GM15510 (cell line): Measurements from ENCODE around the gene NR1I2.

Source experiments
- POLR2A ChIP-seq: IDR thresholded peaks from 3 replicates; pipeline ENCODE4 v1.6.1; 2011; ENCODE audit warnings: borderline replicate concordance; ENCODE audit not compliant: insufficient read length; ENCODE audit errors: extremely low read depth

Gene NR1I2

DNA sequence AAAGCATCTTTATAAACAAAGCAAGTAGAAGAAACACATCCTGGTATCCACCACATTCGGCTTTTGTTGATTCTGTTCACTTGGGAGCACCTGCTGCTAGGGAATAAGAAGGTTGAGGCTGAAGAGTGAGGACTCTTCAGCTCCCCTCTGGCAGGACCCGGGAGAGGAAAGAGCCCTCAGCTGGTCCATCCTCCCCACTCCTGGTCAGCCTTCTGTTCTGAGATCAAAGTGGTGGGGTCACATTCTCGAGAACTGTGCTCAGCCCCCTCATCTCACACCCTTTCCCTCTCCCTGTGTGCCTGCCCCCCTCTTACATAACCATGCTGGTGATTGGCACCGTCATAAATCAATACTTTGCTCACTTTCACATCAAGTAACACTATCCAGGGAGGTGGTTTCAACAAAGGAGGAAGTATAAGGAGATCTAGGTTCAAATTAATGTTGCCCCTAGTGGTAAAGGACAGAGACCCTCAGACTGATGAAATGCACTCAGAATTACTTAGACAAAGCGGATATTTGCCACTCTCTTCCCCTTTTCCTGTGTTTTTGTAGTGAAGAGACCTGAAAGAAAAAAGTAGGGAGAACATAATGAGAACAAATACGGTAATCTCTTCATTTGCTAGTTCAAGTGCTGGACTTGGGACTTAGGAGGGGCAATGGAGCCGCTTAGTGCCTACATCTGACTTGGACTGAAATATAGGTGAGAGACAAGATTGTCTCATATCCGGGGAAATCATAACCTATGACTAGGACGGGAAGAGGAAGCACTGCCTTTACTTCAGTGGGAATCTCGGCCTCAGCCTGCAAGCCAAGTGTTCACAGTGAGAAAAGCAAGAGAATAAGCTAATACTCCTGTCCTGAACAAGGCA lies at the start of gene NR1I2:
Gene NR1I2 (plus strand): TSS at position 772 of the 869 bp plus-strand sequence.
- no peak for TF ChIP-seq POLR2A

DNA sequence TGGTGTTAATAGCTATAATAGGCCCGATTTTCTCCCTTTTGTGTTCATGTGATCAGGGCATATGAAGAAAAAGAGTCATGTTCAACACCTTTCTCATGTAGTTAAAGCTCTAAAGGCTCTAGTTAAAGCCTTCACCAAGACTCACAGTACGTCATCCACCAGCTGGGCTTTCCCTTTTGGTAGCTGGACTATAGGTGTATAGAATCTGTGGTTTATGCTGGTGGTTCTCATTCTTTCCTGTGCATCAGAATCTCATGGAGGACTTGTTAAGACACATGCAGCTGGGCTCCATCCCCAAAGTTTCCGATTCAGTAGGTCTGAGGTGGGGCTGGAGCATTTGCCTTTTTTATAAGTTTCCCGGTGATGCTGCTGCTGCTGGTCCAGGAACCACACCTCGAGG lies 48.1 kb upstream of the NR1I2 start:
- TF ChIP-seq POLR2A = no peak

DNA sequence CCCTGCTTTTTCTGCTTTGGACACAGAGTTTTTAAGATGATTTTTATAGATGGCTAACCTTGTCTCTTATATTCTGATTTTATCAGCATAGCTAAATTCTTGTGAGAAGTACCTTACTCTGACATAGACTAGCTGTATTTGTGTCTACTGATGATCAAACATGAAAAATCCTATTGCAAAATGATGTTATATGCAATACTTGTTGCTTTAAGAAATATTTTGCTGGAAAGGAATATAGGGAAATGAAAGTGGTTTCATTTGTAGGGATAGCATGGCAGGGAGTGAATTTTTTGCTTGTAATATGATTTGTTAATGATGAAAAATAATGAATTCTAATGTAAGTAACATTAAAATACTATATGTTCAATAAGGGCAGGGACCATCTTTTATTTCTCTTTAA lies 43.2 kb upstream of the NR1I2 start:
- no peak for TF ChIP-seq POLR2A

DNA sequence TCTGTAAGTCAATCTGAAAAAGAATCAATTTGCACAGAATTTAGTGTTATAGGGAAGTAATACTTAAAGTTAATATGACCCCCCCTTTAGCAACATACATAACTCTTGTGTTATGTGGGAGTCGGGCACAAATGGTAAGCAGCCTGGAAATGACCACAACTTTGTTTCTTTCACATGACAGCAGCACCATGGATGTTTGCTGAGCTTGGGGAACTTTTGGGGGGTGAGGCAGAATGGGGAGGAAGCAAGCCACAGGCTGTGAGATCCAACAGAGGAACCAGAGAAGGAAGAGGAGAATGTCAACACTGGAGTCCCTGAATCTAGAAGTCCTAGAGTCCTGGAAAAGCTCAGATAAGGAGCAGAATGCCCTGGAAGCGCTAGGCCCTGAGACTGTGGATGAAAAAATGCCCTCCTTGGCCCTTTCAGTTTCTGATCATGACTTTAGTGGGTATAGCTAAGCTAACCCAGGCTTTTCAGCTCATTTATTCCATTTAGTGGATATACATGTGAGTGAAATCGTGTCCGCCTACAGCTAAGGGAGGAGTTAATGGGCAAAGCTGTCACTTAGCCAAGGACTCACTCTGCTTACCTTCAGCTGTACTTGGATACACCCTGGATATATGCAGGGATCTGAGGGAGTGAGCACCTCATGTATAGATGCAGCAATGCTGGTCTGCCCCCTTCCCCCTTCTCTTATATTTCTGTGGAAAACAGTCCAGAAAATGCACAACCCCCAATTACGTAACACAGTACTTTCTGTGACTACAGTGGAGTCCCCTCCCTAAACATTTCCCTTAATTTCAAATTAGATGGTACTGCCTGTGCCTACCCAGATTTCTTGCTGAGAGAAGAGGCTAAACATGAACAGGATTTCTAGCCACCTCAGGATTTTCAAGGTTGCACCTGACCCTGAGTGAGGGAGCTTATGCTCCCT lies 40.0 kb upstream of the NR1I2 start:
- no peak for TF ChIP-seq POLR2A

DNA sequence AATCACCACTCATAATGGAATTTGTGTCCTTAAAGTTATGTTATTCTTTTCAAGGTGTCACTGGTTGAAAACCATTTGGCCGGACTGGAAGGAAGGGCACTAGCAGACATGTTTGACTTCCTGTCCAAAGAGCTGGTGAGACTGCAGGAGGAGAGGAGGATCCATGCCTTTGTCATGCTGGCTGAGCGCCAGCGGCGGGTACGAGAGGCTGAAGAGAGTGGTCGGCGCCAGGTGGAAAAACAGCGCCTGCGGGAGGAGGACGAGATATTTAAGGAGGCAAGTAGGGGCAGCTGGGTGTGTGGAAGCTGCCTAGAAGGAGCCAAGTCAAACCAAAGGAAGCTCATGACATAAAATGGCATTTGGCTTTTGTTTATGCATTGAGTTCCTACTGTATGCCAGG lies 38.0 kb upstream of the NR1I2 start:
- TF ChIP-seq POLR2A = no peak

DNA sequence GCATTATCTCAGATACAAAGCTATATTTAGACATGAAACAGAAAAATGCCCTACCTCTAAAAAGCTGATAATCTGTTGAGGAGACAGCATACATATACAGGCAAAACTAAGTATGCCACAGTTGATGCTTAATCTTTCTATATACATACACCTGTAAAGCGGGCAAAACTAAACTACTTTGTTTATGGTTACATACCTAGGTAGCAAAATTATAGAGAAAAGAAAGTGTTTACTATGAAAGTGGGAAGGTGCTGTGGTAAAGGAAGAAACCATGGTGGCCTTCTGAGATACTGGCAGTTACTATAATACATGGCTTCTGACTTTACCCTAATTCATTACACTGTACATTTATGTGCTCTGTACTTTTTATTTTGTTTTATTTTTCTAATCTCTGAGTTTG lies 36.0 kb upstream of the NR1I2 start:
- TF ChIP-seq POLR2A = no peak

DNA sequence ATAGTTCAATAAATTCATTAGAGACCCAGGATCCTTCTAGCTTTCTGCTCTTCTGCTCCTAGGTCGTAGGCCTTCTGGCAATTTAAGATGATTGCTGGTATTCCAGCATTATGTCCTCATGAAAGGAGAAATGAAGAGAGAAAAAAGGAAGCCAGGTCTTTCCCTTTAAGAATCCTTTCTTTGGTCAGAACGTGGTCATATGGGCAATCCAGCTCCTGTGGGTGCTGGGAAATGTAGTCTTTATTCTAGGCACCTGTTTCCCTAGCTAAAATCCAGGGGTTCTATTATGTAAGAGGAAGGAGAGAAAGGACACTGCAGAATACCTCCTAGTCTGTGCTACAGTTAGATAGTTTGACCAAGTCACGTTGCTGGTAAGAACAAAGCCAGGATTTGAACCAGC lies 35.5 kb upstream of the NR1I2 start:
- no peak for TF ChIP-seq POLR2A

DNA sequence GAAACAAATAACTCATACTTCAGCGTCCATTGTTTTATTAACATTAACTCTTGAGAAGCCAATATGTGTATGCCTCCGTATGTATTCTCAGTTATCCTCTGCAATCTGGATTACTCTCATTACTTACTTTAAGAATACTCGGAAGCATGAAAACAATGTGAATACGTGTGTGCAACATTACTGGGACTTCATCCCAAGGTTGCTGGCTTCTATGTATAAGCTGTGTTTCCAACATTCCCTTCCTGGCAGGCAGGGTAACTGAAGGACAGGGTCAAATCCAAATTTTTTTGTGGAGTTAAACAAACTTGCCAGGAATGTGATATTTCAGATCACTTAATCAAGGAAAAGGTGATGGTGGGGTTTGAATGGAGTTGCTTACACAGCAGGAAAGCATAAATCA lies 34.5 kb upstream of the NR1I2 start:
- TF ChIP-seq POLR2A = no peak

DNA sequence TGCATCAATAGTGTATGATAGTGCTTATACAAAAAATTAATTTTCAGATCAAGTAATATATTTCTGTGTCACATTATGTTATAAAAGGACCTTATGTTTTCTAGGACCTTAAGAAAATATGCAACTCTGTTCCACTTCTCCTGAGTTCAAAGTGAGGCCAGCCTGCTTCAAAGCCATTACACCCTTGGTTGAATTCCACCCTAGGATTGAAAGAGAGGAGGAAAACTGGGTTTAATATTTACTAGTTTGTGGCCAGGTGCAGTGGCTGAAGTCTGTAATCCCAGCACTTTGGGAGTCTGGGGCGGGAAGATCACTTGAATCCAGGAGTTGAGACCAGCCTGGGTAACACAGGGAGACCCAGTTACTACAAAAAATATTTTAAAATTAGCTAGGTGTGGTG lies 32.9 kb upstream of the NR1I2 start:
- TF ChIP-seq POLR2A = no peak

DNA sequence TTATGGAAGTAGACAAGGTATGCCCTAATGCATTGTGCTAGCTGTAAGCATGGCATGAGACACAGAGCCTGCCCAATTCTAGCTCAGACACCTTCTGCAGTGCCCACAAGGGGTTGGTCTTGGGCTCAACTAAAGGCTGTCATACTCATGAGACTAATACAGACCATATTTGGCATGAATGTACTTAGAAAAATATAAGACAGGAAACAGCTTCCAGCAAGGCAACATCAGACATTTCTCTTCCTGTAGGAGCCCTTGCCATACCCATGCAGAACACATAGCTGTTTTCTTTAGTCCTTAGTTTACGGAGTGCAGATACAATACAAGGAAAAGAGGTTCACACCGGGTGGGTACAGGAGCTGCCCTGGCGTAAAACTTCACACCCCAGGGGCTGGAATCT lies 30.5 kb upstream of the NR1I2 start:
- no peak for TF ChIP-seq POLR2A

DNA sequence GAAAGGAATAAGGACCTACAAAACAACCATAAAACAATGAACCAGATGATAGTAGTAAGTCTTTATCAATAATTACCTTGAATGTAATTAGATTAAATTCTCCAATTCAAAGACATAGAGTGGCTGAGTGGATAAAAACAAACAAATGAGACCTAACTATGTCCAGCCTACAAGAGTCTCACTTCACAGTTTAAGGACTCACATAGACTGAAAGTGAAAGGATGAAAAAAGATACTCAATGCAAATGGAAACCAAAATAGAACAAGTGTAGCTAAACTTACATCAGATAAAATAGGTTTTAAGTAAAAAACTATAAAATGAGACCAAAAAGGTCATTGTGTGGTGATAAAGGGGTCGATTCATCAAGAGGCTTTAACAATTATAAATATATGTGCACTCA lies 21.9 kb upstream of the NR1I2 start:
- TF ChIP-seq POLR2A = no peak

DNA sequence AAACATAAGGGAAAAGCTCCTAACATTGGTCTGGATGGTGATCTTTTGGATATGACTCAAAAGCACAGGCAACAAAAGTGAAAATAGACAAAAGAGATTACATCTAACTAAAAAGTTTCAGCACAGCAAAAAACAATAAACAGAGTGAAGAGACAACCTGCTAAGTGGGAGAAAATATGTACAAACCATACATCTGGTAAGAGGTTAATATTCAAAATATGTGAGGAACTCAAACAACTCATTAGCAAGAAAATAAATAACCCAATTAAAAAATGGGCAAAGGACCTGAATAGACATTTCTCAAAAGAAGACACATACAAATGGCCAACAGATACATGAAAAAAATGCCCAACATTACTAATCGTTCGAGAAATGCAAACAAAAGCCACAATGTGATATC lies 19.0 kb upstream of the NR1I2 start:
- TF ChIP-seq POLR2A = no peak

DNA sequence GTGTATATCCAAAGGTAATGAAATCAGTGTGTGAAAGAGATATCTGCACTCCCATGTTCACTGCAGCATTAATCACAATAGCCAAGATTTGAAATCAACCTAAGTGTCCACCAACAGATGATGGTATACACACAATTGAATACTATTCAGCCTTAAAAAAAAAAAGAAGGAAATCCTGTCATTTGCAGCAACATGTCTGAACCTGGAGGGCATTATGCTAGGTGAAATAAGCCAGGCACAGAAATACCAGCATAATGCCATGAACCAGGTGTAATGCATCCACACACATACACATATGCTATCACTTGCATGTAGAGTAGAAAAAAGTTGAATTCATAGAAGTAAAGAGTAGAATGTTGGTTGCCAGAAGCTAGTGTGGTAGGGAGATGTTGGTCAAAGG lies 18.4 kb upstream of the NR1I2 start:
- TF ChIP-seq POLR2A = no peak

DNA sequence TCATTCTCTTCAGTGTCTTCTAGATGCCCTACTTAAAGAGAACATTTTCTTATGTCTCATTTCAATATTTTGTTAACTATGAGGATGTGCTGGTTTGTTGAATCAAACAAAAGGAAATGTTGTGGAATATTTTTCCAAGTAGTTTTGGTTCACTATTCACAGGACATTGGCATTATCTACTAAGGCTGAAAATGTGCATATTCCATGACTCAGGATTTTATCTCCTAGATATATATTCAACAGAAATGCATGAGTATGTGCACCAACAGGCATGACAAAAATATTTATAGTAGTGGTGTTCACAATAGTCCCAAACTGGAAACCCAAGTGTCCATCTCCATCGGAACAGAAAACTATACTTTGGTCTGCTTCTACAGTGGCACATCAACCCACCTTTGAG lies 16.7 kb upstream of the NR1I2 start:
- TF ChIP-seq POLR2A = no peak

DNA sequence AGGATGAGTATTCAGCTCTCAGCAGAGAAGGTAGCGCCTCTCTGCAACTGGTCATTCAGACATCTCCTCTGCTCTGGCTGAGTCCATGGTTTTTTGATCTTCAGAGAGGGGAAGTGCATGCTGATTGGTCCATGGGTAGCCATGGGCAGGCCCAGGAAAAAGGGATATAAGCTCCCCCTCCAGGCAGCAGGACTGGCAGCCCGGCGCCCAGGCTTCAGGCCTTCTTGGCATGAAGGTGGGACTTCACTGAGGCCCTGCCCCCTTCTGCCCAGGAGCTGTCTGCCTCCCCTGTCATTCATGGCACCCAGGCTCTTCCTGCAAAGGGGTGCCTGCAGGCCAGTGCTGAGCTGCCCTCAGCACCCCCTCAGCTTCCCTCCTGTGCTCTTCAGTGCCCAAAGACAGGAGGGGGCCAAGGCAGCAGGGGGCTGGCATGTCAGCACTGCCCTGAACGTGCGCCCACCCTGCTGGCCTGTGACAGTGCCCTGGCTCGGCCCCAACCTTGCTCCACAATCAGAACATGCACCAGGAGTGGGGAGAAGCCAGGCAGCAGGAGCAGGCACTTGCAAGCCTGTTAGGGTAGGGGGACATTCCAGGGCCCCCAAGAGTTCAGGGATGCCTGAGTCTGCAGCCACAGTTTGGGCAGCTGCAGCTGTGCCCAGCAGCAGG lies 13.8 kb upstream of the NR1I2 start:
- no peak for TF ChIP-seq POLR2A
